ENCODE results near the gene MCC. TPM values are rescaled to one million over a fixed set of nuclear protein-coding genes. Genes with fewer than 3 reads are reported as not detected.

Gene MCC
- total and polyA plus RNA-seq, 2 experiments from 2014 or later = 3.4 to 8.8 TPM

GRCh38 chr5:113269023-113269997 is 218.9 kb downstream of the MCC start:
- Histone ChIP-seq H3K79me2 (ENCODE audit: insufficient read depth) (no peaks in the 10 kb centered on the region), H3F3A (ENCODE audit: insufficient read depth) (peaks cover 7% of the 10 kb centered on the region; the same call in 1 of the 2 replicates), H3K27ac (no peak overlapping the region), H3K9ac (no peak overlapping the region), H3K4me2 (ENCODE audit: unreplicated experiment) (no peak overlapping the region), H3K4me1 (ENCODE audit: insufficient read depth) (peaks cover 22% of the 10 kb centered on the region), H3K4me3 (no peak overlapping the region), H4K20me1 (ENCODE audit: insufficient read depth) (no peaks in the 10 kb centered on the region), H3K9me3 (ENCODE audit: low read depth) (no peaks in the 10 kb centered on the region), H3K27me3 (replicated peaks; ENCODE audit: insufficient read depth) (no peaks in the 10 kb centered on the region), H3K9me2 (ENCODE audit: insufficient read depth) (no peaks in the 10 kb centered on the region), H3K36me3 (ENCODE audit: low read depth) (no peaks in the 10 kb centered on the region), H2AFZ (no peak overlapping the region)
- WGBS, 2 experiments (ENCODE audit: low coverage in 1 of 2, low lambda C conversion rate in 2 of 2, missing lambda C conversion rate in 2 of 2) = 84 to 88% methylated on average over 4 of the region's 4 CpGs
- TF ChIP-seq EZH2phosphoT487 (IDR thresholded peaks at IDR 0.05; ENCODE audit: insufficient read depth, low read depth) = no peak
- TF ChIP-seq EZH2 (IDR thresholded peaks at IDR 0.05; ENCODE audit: insufficient read depth, poor library complexity, severe bottlenecking) = no peak
- DNase-seq = no peak
- in situ Hi-C loops (cut with MboI) = no loop called here

- H3K9me2 ChIP-seq (ENCODE audit: insufficient read depth) = no peaks in the 10 kb centered on the region
- no peak overlapping the region for H2AFZ ChIP-seq
- H3K27me3 ChIP-seq (replicated peaks; ENCODE audit: insufficient read depth) = no peaks in the 10 kb centered on the region
- TF ChIP-seq EZH2phosphoT487 (IDR thresholded peaks at IDR 0.05; ENCODE audit: insufficient read depth, low read depth) = no peak
- no peak overlapping the region for H3K4me3 ChIP-seq
- H3F3A ChIP-seq (ENCODE audit: insufficient read depth) = peaks cover 7% of the 10 kb centered on the region; the same call in 1 of the 2 replicates
- H3K79me2 ChIP-seq (ENCODE audit: insufficient read depth) = no peaks in the 10 kb centered on the region
- DNase-seq = no peak
- H3K36me3 ChIP-seq (ENCODE audit: low read depth) = no peaks in the 10 kb centered on the region
- WGBS, 2 experiments (ENCODE audit: low coverage in 1 of 2, low lambda C conversion rate in 2 of 2, missing lambda C conversion rate in 2 of 2) = 91 to 98% methylated on average over 4 of the region's 4 CpGs
- in situ Hi-C loops (cut with MboI) = no loop called here
- H3K4me2 ChIP-seq (ENCODE audit: unreplicated experiment) = no peak overlapping the region
- no peak overlapping the region for H3K9ac ChIP-seq
- no peaks in the 10 kb centered on the region for H4K20me1 ChIP-seq (ENCODE audit: insufficient read depth)
- no peak overlapping the region for H3K27ac ChIP-seq
- no peaks in the 10 kb centered on the region for H3K9me3 ChIP-seq (ENCODE audit: low read depth)
- H3K4me1 ChIP-seq (ENCODE audit: insufficient read depth) = peaks cover 22% of the 10 kb centered on the region
These were observed 220.0 kb downstream of the MCC start for GRCh38 chr5:113268232-113268631.

GRCh38 chr5:113267361-113267900 is 220.8 kb downstream of the MCC start:
- no peaks in the 10 kb centered on the region for H3K9me2 ChIP-seq (ENCODE audit: insufficient read depth)
- no peak overlapping the region for H3K27ac ChIP-seq
- in situ Hi-C loops (cut with MboI) = no loop called here
- 92 to 94% methylated on average over 6 of the region's 6 CpGs for WGBS, 2 experiments (ENCODE audit: low coverage in 1 of 2, low lambda C conversion rate in 2 of 2, missing lambda C conversion rate in 2 of 2)
- H3K4me2 ChIP-seq (ENCODE audit: unreplicated experiment) = no peak overlapping the region
- H3K9ac ChIP-seq = no peak overlapping the region
- peaks cover 7% of the 10 kb centered on the region; the same call in 1 of the 2 replicates for H3F3A ChIP-seq (ENCODE audit: insufficient read depth)
- no peaks in the 10 kb centered on the region for H3K36me3 ChIP-seq (ENCODE audit: low read depth)
- TF ChIP-seq EZH2phosphoT487 (IDR thresholded peaks at IDR 0.05; ENCODE audit: insufficient read depth, low read depth) (no peak), EZH2 (IDR thresholded peaks at IDR 0.05; ENCODE audit: insufficient read depth, poor library complexity, severe bottlenecking) (no peak)
- H3K27me3 ChIP-seq (replicated peaks; ENCODE audit: insufficient read depth) = no peaks in the 10 kb centered on the region
- no peak overlapping the region for H2AFZ ChIP-seq
- H3K4me1 ChIP-seq (ENCODE audit: insufficient read depth) = peaks cover 22% of the 10 kb centered on the region
- H3K79me2 ChIP-seq (ENCODE audit: insufficient read depth) = no peaks in the 10 kb centered on the region
- H3K4me3 ChIP-seq = no peak overlapping the region
- no peaks in the 10 kb centered on the region for H4K20me1 ChIP-seq (ENCODE audit: insufficient read depth)
- no peak for DNase-seq
- H3K9me3 ChIP-seq (ENCODE audit: low read depth) = no peaks in the 10 kb centered on the region

DNA sequence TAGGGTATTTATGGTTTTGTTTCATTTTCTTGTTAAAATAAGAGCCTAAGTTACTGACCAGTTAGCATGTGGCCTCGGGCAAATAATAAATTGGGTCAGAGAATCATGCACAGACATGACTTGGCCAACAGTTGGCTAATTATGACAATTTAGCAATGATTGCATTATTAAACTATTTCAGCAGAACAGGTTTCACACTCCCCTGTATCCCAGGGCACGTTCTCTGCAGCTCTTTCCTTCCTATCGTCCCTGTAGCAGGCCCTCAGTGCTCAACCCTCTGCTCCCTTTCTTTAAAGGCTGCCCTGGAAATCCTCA is 221.4 kb downstream of the MCC start:
- TF ChIP-seq EZH2 (IDR thresholded peaks at IDR 0.05; ENCODE audit: insufficient read depth, poor library complexity, severe bottlenecking) = no peak
- TF ChIP-seq EZH2phosphoT487 (IDR thresholded peaks at IDR 0.05; ENCODE audit: insufficient read depth, low read depth) = no peak
- no peak overlapping the region for H3K4me3 ChIP-seq
- no peaks in the 10 kb centered on the region for H3K36me3 ChIP-seq (ENCODE audit: low read depth)
- H3K4me1 ChIP-seq (ENCODE audit: insufficient read depth) = peaks cover 22% of the 10 kb centered on the region
- in situ Hi-C loops (cut with MboI) = no loop called here
- H3K9me2 ChIP-seq (ENCODE audit: insufficient read depth) = no peaks in the 10 kb centered on the region
- H3K27me3 ChIP-seq (replicated peaks; ENCODE audit: insufficient read depth) = no peaks in the 10 kb centered on the region
- H3K4me2 ChIP-seq (ENCODE audit: unreplicated experiment) = no peak overlapping the region
- no peak overlapping the region for H3K9ac ChIP-seq
- no peaks in the 10 kb centered on the region for H3K9me3 ChIP-seq (ENCODE audit: low read depth)
- H3K27ac ChIP-seq = no peak overlapping the region
- no peak overlapping the region for H2AFZ ChIP-seq
- peaks cover 7% of the 10 kb centered on the region; the same call in 1 of the 2 replicates for H3F3A ChIP-seq (ENCODE audit: insufficient read depth)
- no peaks in the 10 kb centered on the region for H3K79me2 ChIP-seq (ENCODE audit: insufficient read depth)
- DNase-seq = no peak
- no peaks in the 10 kb centered on the region for H4K20me1 ChIP-seq (ENCODE audit: insufficient read depth)
- 41 to 67% methylated on average over 3 of the region's 3 CpGs for WGBS, 2 experiments (ENCODE audit: low coverage in 1 of 2, low lambda C conversion rate in 2 of 2, missing lambda C conversion rate in 2 of 2)
